ENCODE measurements around the gene INHBE.
"Not testable (repeated sequence)": the region's sequence is repeated elsewhere in the genome, so short reads cannot be mapped to it uniquely, and the experiment has no call there.

INHBE gene

GRCh38 chr12:57435293-57435692 lies 19.8 kb upstream of the INHBE start:
- H3K4me2 ChIP-seq (ENCODE audit: low read length): no peak overlapping the region
- H3K9me2 ChIP-seq (ENCODE audit: low read depth, low read length): no peaks in the 10 kb centered on the region
- no peaks in the 10 kb centered on the region for H3F3A ChIP-seq (ENCODE audit: insufficient read depth, low read length)
- peaks cover 13% of the 10 kb centered on the region for H3K4me1 ChIP-seq (ENCODE audit: insufficient read depth, low read length, severe bottlenecking)
- H2AFZ ChIP-seq (ENCODE audit: low read length): no peak overlapping the region
- no peak overlapping the region for H3K27ac ChIP-seq (ENCODE audit: low read depth, low read length, poor library complexity, severe bottlenecking)
- no peaks in the 10 kb centered on the region for H3K27me3 ChIP-seq (ENCODE audit: insufficient read depth, low read length)
- no peaks in the 10 kb centered on the region for H3K9me3 ChIP-seq (ENCODE audit: low read length)
- H3K4me3 ChIP-seq (ENCODE audit: low read depth, low read length, poor library complexity, severe bottlenecking): no peak overlapping the region
- no peaks in the 10 kb centered on the region for H4K20me1 ChIP-seq (ENCODE audit: insufficient read depth, low read length)
- H3K36me3 ChIP-seq (ENCODE audit: insufficient read depth, low read length): no peaks in the 10 kb centered on the region
- H3K9ac ChIP-seq (ENCODE audit: low read length): no peak overlapping the region
- H3K79me2 ChIP-seq (ENCODE audit: insufficient read depth, low read length): no peaks in the 10 kb centered on the region
- TF ChIP-seq CTCF (IDR thresholded peaks at IDR 0.05; ENCODE audit: low read length) (no peak), EZH2 (IDR thresholded peaks at IDR 0.05; ENCODE audit: borderline replicate concordance, low read length) (no peak)

DNA sequence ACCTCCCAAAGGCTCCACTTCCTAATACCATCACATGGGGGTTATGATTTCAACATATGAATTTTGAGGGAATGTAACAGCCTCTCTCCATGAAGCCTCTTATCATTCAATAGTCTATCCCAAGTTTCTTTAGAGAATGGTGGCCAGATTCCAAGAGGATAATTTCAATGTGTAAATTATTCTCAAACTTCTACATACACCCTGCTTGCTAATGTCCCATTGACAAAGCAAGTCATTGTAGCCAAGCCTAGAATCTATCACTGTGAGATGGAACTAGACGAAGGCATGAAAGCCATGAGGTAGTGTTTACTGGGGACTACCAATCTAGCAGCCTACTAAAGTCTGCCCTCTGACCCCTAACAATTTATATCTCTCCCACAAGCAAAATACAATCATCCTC lies 16.7 kb upstream of the INHBE start:
- H4K20me1 ChIP-seq (ENCODE audit: insufficient read depth, low read length): no peaks in the 10 kb centered on the region
- 0 out of 2 replicates have a peak, but pooled peaks cover 2% of the 10 kb centered on the region for H3K9me3 ChIP-seq (ENCODE audit: low read length)
- H3K9me2 ChIP-seq (ENCODE audit: low read depth, low read length): no peaks in the 10 kb centered on the region
- no peaks in the 10 kb centered on the region for H3K4me1 ChIP-seq (ENCODE audit: insufficient read depth, low read length, severe bottlenecking)
- H3K36me3 ChIP-seq (ENCODE audit: insufficient read depth, low read length): no peaks in the 10 kb centered on the region; the same call in 1 of the 2 replicates
- no peak overlapping the region for H3K9ac ChIP-seq (ENCODE audit: low read length)
- no peaks in the 10 kb centered on the region for H3K79me2 ChIP-seq (ENCODE audit: insufficient read depth, low read length)
- no peak overlapping the region for H2AFZ ChIP-seq (ENCODE audit: low read length)
- no peak for TF ChIP-seq CTCF (IDR thresholded peaks at IDR 0.05; ENCODE audit: low read length)
- no peak for TF ChIP-seq EZH2 (IDR thresholded peaks at IDR 0.05; ENCODE audit: borderline replicate concordance, low read length)
- H3K27me3 ChIP-seq (ENCODE audit: insufficient read depth, low read length): no peaks in the 10 kb centered on the region; the same call in 1 of the 2 replicates
- no peak overlapping the region for H3K4me2 ChIP-seq (ENCODE audit: low read length)
- no peaks in the 10 kb centered on the region for H3F3A ChIP-seq (ENCODE audit: insufficient read depth, low read length)
- H3K27ac ChIP-seq (ENCODE audit: low read depth, low read length, poor library complexity, severe bottlenecking): no peak overlapping the region
- H3K4me3 ChIP-seq (ENCODE audit: low read depth, low read length, poor library complexity, severe bottlenecking): no peak overlapping the region

DNA sequence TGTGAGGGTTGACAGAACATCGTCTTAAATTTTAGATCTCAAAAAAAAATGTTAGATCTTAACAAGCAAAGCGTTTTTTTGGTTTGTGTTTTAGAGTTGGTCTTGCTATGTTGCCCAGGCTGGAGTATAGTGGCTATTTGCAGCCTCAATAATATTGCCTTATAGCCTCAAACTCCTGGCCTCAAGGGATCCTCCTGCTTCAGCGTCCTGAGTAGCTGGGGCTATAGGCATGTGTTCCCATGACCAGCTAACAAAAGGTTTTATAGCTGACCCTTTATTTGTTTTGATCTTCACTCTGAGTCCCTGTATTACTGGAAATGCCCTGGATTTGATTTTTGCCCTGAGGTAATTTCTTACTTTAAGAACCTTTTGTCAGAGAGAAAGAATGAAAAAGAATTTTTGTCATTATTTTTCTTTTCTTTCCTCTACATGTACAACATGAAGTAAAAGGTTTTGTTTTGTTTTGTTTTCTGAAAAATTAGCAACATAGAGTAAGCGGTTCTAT lies 15.3 kb upstream of the INHBE start:
- Histone ChIP-seq H3K36me3 (ENCODE audit: insufficient read depth, low read length) (no peaks in the 10 kb centered on the region; the same call in 1 of the 2 replicates), H4K20me1 (ENCODE audit: insufficient read depth, low read length) (no peaks in the 10 kb centered on the region), H3K9ac (ENCODE audit: low read length) (no peak overlapping the region), H3K4me3 (ENCODE audit: low read depth, low read length, poor library complexity, severe bottlenecking) (no peak overlapping the region), H3K9me3 (ENCODE audit: low read length) (0 out of 2 replicates have a peak, but pooled peaks cover 2% of the 10 kb centered on the region), H3K79me2 (ENCODE audit: insufficient read depth, low read length) (no peaks in the 10 kb centered on the region), H3K27ac (ENCODE audit: low read depth, low read length, poor library complexity, severe bottlenecking) (no peak overlapping the region), H3K9me2 (ENCODE audit: low read depth, low read length) (no peaks in the 10 kb centered on the region), H3K4me2 (ENCODE audit: low read length) (no peak overlapping the region), H3F3A (ENCODE audit: insufficient read depth, low read length) (no peaks in the 10 kb centered on the region), H3K4me1 (ENCODE audit: insufficient read depth, low read length, severe bottlenecking) (no peaks in the 10 kb centered on the region), H3K27me3 (ENCODE audit: insufficient read depth, low read length) (no peaks in the 10 kb centered on the region; the same call in 1 of the 2 replicates), H2AFZ (ENCODE audit: low read length) (no peak overlapping the region)
- TF ChIP-seq EZH2 (IDR thresholded peaks at IDR 0.05; ENCODE audit: borderline replicate concordance, low read length): no peak
- no peak for TF ChIP-seq CTCF (IDR thresholded peaks at IDR 0.05; ENCODE audit: low read length)

- not testable (repeated sequence) for H3F3A ChIP-seq (ENCODE audit: insufficient read depth, low read length); H3K4me2 ChIP-seq (ENCODE audit: low read length); H3K79me2 ChIP-seq (ENCODE audit: insufficient read depth, low read length); H3K4me3 ChIP-seq (ENCODE audit: low read depth, low read length, poor library complexity, severe bottlenecking); H3K27ac ChIP-seq (ENCODE audit: low read depth, low read length, poor library complexity, severe bottlenecking); H4K20me1 ChIP-seq (ENCODE audit: insufficient read depth, low read length); H3K36me3 ChIP-seq (ENCODE audit: insufficient read depth, low read length); H3K27me3 ChIP-seq (ENCODE audit: insufficient read depth, low read length); H3K9ac ChIP-seq (ENCODE audit: low read length); H3K9me3 ChIP-seq (ENCODE audit: low read length); H3K4me1 ChIP-seq (ENCODE audit: insufficient read depth, low read length, severe bottlenecking); H2AFZ ChIP-seq (ENCODE audit: low read length); H3K9me2 ChIP-seq (ENCODE audit: low read depth, low read length)
These were observed 13.7 kb upstream of the INHBE start for GRCh38 chr12:57441393-57441792.
